Stimulated activated CD8-positive, alpha-beta memory T cell treated with anti-CD3 and anti-CD28 coated beads, Interleukin-12 subunit alpha, Interleukin-12 subunit beta, amount 100 ng/mL, for 24 hours (primary cell): ENCODE data around the gene G3BP2.
"Not testable (repeated sequence)": the region's sequence is repeated elsewhere in the genome, so short reads cannot be mapped to it uniquely, and the experiment has no call there.

Experiments
- DNase-seq: peaks from one replicate; pipeline ENCODE4 v3.0.0-alpha.2; 2020; ENCODE audit errors: extremely low read depth

G3BP2 gene

GRCh38 chr4:75683482-75684155 is 10.4 kb upstream of the G3BP2 start:
- no peak for DNase-seq

DNA sequence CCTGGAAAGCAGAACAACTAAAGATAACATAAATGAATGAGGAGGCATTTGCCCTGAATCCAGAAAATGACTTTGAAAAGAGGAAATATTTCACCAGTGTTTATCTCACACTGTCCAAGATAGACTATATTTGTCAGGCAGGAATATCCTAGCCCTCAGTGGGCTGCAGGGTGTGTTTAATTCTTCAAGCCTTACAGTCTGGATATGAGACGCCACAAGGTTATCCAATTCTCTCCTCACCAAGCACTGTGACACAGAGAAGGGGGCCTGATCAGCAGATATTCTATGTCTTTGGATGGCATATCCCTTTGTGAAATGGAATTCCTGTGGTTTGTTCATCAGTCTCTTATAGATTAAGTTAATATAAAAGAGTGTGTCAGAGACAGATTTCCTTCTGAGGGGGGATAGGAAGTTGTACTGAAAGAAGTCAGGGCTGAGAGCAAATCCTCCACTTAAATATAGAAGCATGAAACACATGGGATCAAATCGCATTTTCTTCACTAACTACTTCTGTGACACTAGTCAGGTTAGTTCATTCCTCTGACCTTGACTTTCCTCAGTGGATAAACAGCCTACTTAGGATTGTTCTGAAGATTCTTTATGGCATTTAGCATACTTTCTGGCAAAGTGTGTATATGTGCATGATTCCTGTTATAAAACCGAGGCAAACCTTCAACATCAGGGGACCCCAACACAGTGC is 6.8 kb upstream of the G3BP2 start:
- no peak for DNase-seq

GRCh38 chr4:75678965-75679364 is 5.8 kb upstream of the G3BP2 start:
- DNase-seq = no peak

DNA sequence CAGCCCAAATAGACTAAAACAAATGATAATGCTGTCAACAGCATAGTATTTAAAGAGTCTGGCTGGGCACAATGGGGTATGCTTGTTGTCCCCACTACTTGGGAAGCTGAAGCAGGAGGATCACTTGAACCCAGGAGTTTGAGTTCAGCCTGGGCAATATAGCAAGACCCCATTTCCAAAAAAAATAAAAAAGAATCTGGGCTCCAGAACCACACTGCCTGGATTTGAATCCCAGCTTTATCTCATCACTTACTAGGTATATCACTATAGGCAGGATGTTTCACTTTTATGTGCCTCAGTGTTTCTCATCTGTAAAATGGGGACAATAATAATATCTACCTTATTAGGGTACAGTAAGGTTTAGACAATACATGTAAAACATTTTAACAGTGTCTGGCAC is 5.3 kb upstream of the G3BP2 start:
- no peak for DNase-seq

DNA sequence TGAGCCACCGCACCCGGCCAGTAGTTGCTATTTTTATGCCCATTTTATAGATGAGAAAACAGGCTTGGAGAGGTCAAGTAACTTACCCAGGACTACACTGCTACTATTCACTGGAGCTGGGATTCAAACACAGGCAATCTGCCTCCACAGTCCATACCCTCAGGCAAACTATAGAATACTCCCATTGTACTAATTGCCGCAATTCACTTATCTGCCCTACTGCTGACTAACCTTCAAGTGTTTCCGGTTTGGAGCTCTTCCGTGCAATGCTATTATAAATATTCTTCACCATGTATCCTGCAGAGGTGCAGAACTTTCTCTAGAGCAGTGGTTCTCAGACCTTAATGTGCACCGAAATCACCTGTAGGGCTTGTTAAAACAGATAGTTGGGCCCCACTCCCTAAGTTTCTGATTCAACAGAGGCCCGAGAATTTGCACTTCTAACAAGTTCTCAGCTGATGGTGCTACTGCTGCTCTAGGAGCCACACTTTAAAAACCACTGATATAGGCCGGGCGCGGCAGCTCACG is 1.9 kb upstream of the G3BP2 start:
- no peak for DNase-seq

- DNase-seq = no peak
These were observed 733 bp upstream of the G3BP2 start for GRCh38 chr4:75673959-75674328.

GRCh38 chr4:75672461-75673026 is 667 bp downstream of the G3BP2 start:
- peak; percentile 62 for DNase-seq

DNA sequence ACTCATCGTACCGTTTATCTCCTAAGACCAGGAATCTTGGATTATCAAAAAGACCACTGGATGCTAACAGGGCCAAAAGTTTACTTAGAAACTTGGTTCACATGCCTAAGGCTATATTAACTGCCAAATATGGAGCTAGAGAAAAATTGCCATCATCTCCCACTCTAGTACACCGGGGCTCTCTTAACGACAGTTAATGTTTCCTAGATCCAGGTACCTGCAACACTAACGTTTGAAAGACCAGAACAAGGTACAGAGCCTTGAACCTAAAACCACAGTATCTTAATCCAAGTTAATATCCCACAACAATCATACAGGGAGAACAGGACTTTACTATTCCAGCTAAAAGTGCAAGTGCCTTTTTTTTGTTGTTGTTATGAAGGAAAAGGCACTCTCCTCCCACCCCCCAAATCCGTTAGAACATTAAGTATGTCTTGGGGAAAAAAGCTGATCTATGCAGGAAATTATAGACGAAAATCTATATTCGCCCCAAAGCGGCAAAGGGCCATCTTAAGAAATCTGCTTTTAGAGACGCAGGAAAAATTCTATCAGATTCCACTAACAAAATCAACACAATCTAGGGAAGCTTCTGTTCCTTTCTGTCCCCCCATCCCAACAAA is 1.3 kb downstream of the G3BP2 start:
- no peak for DNase-seq

- DNase-seq = no peak
These were observed 4.6 kb downstream of the G3BP2 start for GRCh38 chr4:75668596-75668995.

- not testable (repeated sequence) for DNase-seq
These were observed 5.6 kb downstream of the G3BP2 start for GRCh38 chr4:75667636-75668035.

GRCh38 chr4:75666299-75666698 is 6.9 kb downstream of the G3BP2 start:
- DNase-seq = no peak

GRCh38 chr4:75664604-75665003 is 8.6 kb downstream of the G3BP2 start:
- DNase-seq = not testable (repeated sequence)

GRCh38 chr4:75662626-75663025 is 10.6 kb downstream of the G3BP2 start:
- DNase-seq = no peak

GRCh38 chr4:75660491-75660890 is 12.7 kb downstream of the G3BP2 start:
- DNase-seq = no peak

- DNase-seq = no peak
These were observed 13.6 kb downstream of the G3BP2 start for GRCh38 chr4:75659512-75660031.

GRCh38 chr4:75658876-75659275 is 14.3 kb downstream of the G3BP2 start:
- no peak for DNase-seq

DNA sequence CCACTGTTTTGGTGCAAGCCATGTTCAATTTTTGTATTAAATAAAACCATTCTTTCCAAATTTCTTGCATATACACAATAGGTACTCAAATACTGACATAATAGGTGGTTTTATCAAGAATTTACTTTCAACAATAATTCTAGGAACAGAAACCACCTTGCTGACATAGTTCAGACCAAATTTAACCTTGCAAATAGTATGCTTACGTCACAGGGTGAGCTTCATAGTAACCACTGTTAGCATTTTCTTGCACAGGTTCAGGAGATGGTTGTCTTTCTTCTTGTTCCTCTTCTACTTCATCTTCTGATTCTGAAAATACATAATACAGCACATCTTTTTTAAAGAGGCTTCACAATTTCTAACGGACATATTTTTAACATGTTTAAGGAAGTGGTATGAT is 17.6 kb downstream of the G3BP2 start:
- no peak for DNase-seq

DNA sequence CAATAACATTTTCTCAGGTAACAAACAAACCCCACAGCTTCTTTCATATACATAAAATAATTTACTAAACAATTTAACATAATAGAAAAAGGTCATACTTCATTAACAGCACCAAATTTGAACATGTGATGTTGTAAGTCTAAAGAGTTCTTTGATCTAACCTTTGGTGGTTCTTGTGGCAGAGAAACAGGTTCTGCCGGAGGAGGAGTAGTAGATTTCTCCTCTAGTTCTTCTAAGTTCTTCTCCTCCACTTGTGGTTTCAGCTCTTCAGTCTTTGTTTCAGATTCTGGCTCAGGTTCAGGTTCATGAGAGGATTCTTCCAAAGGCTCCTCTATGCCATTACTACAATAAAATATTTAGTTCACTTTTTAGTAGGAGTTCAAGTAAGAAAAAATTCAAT is 18.3 kb downstream of the G3BP2 start:
- DNase-seq = no peak

GRCh38 chr4:75653845-75654503 is 19.2 kb downstream of the G3BP2 start:
- no peak for DNase-seq

DNA sequence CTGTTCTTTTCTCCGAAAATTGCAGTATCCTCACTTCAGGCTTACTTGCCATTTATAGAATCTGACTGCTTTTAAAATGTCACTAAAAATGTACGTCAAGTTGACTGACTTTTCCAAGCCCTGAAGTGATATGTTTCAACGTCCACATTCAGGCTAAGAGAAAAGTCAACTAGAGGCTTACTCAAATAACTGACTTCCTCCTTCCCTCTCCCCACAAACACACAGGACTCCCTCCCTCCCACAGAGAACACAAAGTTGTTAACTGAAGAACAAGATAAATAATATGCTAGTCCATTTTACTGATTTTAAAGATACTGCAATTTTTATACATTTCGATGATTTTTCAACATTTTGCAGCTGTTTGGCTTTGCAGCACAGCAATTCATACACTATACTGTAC is 29.1 kb downstream of the G3BP2 start:
- DNase-seq = no peak

DNA sequence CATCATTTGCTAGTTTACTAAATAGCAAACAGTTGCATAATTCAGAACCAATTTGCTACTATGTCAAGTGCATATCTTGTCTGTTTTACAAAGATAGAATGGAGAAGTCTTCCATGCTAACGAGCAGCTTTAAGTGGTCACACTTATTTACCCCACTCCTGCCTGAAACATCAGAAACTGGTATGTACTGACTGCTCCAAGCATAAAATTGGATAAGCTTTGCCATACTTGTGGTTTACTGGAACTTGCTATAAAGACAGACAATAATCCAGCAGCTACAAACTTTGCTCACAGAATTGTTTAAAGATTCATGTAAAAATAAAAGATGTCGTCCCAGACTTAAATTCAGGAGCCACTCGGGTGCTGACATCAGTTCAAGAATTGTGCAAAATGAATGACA is 29.6 kb downstream of the G3BP2 start:
- no peak for DNase-seq

- DNase-seq = no peak
These were observed 34.0 kb downstream of the G3BP2 start for GRCh38 chr4:75639124-75639695.
